HG03108 (cell line): Measurements from ENCODE around the gene STARD8.
"Not testable (repeated sequence)": the region's sequence is repeated elsewhere in the genome, so short reads cannot be mapped to it uniquely, and the experiment has no call there.

Source experiments
- ATAC-seq: cut with Tn5 transposase; IDR thresholded peaks from one replicate; pipeline ENCODE4 v1.9.1; 2021; ENCODE audit warnings: moderate library complexity; ENCODE audit not compliant: unreplicated experiment

STARD8 gene, protein sequence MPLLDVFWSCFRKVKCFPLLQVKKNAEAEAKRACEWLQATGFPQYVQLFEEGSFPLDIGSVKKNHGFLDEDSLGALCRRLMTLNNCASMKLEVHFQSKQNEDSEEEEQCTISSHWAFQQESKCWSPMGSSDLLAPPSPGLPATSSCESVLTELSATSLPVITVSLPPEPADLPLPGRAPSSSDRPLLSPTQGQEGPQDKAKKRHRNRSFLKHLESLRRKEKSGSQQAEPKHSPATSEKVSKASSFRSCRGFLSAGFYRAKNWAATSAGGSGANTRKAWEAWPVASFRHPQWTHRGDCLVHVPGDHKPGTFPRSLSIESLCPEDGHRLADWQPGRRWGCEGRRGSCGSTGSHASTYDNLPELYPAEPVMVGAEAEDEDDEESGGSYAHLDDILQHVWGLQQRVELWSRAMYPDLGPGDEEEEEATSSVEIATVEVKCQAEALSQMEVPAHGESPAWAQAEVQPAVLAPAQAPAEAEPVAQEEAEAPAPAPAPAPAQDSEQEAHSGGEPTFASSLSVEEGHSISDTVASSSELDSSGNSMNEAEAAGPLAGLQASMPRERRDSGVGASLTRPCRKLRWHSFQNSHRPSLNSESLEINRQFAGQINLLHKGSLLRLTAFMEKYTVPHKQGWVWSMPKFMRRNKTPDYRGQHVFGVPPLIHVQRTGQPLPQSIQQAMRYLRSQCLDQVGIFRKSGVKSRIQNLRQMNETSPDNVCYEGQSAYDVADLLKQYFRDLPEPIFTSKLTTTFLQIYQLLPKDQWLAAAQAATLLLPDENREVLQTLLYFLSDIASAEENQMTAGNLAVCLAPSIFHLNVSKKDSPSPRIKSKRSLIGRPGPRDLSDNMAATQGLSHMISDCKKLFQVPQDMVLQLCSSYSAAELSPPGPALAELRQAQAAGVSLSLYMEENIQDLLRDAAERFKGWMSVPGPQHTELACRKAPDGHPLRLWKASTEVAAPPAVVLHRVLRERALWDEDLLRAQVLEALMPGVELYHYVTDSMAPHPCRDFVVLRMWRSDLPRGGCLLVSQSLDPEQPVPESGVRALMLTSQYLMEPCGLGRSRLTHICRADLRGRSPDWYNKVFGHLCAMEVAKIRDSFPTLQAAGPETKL

DNA sequence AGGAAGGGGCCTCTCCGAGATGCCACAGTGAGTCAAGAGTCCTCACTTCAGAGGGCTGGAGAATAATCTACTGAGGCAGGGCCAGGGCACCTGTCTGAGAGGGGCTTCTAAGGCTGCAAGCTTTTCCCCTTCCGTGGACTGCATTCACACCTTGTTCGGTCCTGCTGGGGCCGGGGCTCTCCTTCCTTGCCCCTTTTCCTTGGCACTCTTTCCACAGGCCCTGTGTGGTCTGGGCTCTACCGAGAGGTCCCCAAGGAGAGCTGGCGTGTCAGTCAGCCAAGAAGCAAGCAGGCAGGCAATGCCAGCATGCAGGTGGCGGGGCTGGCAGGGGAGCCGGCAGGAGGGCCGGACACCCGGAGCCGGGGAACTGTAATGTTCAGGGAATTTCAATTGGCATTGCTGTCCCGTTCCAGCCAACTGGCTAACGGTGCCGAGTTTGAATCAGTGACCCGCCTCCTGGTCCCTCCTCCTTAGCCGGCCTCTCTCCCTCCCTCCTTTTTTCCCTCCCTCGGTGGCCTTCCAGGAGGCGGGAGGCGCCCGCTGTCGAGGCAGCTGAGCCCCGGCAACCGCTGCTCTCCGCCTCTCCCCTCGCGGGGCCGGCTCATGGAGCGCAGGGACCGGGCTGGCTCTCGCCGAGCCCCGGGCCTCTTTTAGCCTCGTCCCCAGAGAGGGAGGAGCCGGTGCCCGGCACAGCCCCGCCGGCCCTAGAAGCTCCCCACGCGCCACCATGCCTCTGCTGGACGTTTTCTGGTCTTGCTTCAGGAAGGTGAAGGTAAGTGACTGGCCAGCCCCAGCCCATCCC lies at the start of gene STARD8:
Gene STARD8 (plus strand): TSS at position 511 of the 802 bp plus-strand sequence. CDS start 217 bp downstream, at position 728.
- no peak for ATAC-seq

DNA sequence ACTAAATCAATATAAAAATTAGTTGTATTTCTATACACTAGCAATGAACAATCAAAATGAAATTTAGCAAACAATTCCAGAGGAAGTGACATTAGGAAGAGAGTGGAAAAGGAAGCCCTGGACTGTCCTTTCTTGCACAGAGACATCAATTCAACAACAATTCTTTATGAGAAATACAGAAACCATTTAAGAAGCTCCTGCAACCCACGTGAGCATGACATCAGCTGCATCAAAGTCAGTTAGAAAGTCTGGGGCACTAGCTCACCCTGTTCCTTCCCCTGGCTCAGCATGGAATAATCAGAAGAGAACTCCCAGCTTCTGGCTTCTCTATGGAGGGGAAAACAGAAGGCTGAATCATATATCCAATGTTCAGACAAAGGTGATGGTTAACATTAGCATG lies 48.6 kb upstream of the STARD8 start:
- no peak for ATAC-seq

DNA sequence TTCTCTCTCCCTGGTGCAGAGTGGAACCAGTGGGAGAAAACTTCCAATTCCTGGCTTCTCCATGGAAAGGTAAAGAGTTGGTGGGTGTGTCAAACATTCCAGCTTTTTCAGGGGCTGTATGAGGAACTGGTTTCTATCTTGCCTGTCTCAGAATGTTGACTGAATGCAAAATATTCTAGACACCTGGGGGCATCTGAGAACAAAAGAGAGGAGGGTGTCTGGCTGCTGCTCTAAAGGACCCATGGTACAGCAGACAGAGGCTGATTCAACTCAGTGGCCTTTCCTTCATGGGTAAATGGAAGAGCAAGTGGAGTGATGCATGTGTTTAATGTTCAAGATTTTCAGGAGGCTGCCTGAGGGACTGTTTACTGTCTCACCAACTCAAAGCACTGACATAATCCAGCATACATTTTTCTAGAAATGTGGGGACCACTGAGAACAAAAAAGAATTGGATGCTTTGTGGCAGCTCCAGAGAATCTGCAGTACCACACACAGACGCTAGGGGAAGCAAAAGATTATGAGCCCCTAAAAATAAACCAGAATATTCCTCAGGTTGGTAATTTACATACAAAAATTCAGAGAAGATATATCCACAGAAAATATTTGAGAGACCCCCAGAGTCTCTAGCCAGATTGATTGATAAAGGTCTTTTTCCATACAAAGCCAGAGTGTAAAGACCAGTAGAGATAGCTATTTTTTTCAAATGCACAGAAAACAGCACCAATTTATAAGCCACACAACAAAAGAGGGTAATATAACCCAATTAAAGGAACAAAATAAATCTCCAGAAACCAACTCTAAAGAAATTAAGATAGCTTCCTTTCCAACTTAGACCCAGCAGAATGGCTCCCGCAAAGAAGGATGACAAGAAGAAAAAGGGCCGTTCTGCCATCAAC lies 48.0 kb upstream of the STARD8 start:
- ATAC-seq, result no peak

DNA sequence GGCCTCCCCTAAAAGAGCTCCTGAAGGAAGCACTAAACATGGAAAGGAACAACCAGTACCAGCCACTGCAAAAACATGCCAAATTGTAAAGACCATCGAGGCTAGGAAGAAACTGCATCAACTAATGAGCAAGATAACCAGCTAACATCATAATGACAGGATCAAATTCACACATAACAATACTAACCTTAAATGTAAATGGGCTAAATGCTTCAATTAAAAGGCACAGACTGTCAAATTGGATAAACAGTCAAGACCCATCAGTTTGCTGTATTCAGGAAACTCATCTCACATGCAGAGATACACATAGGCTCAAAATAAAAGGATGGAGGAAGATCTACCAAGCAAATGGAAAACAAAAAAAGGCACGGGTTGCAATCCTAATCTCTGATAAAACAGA lies 43.2 kb upstream of the STARD8 start:
- not testable (repeated sequence) for ATAC-seq

DNA sequence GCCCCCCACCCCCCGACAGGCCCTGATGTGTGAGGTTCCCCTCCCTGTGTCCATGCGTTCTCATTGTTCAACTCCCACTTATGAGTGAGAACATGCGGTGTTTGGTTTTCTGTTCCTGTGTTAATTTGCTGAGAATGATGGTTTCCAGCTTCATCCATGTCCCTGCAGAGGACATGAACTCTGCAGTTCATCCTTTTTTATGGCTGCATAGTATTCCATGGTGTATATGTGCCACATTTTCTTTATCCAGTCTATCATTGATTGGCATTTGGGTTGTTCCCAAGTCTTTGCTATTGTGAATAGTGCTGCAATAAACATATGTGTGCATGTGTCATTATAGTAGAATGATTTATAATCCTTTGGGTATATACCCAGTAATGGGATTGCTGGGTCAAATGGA lies 32.7 kb upstream of the STARD8 start:
- not testable (repeated sequence) for ATAC-seq

DNA sequence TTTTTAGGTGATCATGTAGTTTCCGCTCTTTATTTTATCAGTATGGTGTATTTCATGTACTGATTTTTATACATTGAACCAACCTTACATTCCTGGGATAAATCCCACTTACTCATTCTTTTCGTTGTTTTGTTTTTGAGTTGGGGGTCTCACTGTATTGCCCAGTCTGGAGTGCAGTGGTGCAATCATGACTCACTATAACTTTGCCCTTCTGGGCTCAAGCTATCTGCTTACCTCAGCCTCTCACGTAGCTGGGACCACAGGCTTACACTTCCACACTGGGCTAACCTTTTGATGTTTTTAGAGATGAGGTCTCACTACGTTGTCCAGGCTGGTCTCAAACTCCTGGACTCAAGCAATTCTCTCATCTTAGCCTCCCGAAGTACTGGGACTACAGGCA lies 19.5 kb upstream of the STARD8 start:
- ATAC-seq, result no peak

DNA sequence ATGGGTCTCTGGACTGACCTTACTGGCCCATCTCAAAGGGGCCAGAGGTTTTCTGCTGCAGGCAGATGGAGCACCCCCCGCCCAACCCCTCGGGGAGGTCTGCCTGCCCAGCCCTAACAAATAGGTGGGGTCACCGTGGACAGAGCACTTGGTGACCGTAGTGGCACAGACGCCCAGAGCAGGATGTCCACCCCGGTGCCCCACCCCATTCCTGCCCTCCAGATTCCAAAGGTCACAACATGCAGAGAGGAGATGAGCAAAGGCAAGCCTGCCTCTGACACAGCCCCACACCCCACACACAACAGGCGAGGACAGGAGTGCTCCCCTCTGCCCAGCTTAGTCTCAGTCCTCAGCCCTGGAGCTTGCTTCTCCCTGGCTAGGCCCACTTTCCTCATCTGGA lies 17.5 kb upstream of the STARD8 start:
- ATAC-seq, result not testable (repeated sequence)

DNA sequence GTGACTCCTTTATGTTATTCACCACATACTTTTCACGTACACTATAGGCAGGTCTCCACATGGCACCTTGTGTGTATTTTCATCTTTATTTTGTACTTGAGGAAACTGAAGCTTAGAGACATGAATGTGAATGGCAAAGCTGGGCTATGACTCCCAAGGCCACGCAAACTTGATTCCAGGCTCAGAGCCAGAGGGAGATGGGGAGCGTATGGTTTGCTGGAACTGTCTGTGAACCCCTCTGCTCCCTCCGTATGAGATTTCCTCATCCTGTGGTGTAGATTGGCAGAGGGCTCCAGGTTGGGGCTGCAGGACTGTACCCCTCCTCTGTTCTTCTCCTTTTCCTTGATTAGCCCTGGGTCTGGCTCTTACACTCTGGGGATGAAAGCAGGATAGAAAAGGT lies 16.1 kb upstream of the STARD8 start:
- no peak for ATAC-seq

DNA sequence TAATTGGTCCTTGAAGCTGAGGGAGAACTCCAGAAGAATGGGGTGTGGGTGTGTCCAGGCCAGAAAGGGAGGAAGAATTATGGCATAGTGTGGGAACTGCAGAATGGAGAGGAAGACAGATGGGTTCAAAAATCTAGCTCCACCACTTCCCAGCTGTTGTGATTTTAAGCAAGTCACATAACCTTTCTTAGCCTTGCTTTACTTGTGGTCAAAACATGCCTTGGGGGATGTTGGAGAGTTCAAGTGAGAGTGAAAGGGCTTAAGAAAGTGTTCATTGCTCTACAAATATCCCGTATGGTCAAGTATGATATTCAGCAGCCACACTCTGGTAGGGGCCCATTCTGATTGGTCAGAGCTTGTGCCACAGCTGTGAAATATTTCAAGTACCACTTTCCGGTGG lies 15.0 kb upstream of the STARD8 start:
- ATAC-seq, result no peak

DNA sequence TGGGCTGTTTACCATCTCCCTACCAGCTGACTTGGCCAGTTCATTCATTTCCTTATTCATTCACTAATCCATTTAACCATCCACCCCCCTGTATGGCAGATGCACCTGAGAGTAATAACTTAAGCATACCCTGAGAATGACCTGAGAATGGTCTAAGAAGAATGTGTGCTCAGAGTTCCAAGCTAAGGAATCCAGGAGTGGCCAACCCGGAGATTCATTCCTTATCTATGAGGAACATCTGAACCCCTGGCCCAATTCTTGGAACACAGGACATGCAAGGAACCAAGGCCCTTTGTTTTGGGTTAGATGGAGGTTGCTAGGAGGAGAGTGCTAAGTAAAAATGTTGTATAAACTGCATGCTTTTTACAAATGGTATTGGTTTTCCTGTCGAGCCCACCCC lies 13.5 kb upstream of the STARD8 start:
- ATAC-seq, result no peak

DNA sequence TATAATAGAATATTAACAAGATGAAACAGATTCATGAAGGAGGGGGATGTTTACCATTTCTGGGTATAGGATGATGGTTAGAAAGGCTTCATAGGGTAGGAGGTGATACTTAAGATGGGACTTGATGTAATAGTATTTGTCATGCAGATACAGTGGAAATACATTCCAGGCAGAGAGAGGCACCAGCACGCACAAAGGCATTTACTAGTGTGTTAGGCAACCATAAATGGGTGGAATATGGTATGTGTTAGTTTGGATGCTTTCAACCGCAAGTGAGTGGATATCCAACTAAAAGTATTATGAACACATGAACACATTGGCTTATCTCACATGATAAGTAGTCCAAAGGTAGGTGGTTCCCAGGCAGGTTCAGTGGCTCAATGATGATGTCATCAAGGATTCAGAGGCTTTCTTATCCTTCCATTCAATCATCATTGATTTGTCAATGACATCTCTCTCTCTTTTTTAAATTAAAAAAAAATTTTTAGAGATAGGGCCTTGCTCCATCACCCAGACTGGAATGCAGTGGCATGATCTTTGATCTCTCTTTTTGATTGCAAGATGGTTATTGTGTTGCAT lies 12.7 kb upstream of the STARD8 start:
- ATAC-seq, result no peak

DNA sequence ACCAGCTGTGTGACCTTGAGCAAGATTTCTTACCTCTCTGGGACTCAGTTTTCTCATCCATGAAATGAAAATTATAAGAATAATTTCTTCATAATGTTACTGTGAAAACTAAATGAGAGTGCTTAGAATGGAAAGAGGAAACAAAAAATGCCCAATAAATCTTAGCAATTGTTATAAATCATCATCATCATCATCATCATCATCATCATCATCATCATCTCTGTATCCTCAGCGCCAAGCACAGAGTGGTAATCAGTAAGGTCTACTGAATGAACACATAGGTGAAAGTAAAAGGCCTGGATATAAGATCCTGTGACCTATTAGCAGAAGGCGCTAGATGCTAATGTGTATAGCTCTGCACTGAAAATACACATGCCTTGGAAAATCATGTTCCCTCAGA lies 6.8 kb upstream of the STARD8 start:
- ATAC-seq, result no peak

DNA sequence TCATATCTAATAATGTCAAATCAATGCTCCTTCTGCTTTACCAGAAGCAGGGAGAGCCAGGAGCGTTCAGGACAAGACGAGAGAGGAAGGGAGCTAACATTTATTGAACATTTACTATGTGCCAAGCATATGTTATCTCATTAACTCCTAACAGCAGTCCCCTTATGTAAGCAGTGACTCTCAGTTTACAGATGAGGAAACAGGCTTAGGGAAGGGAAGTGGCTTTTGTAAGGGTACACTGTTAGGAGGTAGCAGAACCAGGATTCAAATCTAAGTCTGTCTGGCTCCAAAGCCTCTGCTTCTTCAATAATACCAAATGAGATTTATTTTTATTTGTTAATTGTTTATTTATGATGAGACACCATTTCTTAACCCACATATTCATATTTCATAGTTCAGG lies 2.6 kb upstream of the STARD8 start:
- ATAC-seq, result no peak

DNA sequence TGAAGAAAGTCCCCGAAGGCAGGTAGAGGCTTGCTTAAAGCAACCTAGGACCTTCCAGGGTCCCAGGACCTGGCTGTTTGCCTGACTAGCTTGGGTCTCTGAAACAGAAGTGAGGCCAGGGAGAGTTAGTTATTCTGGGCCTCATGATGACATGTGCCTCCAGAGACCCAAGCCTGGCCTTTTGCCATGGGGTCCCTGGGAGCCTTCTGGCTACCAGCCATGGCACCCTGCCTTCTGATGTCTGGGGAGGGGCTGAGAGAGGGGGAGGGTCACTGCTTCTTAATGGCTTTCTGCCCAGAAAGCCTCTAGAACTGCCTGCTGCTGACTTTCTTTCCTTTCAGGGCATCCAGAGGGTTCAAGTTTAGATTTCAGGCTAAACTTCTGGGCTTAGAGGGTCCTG lies 1.0 kb upstream of the STARD8 start:
- ATAC-seq, result no peak

DNA sequence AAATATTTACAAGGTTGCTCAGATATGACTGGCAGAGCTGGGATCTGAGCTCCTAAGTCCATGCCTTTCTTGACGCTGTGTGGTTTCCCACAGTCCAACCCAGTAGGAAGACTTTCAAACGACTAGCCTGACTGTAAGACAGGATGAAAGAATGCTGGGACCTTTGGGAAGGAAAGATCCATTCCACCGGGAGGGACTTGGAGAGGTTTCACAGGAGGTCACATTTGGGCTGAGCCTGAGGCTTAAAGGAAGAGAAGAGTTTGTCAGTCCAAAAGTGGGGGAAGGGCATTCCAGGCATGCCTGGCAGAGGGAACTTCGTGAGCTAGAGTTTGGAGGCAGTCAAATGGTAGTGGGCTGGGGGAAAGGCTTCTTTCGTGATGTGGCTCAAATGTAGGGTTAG lies 1.5 kb downstream of the STARD8 start:
- no peak for ATAC-seq

DNA sequence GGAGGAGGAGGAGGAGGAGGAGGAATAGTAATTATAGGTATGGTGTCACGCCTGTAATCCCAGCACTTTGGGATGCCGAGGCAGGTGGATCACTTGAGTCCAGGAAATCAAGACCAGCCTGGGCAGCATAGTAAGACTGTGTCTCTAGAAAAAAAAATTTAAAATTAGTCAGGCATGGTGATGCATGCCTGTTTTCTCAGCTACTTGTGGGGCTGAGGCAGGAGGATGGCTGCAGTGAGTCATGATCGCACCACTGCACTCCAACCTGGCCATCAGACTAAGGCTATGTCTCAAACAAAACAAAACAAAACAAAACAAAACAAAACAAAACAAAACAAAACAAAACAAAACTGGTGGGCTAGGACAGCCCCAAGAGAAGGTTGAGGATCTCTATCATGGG lies 3.0 kb downstream of the STARD8 start:
- no peak for ATAC-seq

DNA sequence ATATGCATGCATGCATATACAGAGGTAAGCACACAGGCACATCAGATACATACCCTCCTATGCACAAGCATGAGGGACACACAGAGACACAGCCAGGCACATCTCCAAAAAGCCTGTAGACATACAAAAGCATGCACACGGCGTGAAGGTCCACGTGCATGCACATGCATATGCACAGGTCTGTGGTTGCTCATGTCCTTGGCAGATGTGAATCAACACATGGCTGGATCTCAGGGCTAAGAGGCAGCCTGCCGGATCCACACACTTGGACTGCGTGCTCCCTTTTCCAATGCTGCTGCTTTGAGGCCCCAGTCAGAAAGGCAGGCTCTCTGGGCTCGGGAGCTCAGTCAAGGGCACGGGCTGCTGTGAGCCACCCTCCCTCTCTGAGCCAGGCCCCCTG lies 3.6 kb downstream of the STARD8 start:
- ATAC-seq, result no peak

DNA sequence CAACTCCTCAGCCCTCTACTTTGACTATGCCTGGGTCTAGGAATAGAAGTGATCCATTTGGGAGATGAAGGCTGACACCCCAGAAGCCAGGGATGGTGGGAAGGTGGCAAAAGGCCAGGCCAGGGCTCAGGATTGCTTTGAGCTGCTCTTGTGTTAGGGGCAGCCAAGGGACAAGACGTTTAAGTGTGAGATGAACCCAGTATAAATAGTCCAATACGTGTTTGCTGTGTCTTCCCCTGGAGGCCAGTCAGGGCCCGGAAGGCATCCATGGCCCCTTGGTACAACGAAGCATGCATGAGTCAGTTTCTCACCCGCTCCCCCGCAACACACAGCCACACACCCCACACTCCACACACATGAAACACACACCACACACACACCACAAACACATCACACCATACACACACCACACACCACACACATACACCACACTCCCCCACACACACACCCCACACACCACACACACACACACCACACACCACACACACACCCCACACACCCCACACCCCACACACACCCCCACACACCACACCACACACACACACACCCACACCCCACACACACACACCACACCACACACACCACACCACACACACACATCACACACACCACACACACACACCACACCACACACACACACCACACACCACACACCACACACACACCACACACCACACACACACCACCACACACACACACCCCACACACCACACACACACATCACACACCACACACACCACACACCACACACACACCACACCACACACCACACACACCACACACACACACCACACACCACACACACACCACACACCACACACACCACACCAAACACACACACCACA lies 5.1 kb downstream of the STARD8 start:
- ATAC-seq, result no peak

DNA sequence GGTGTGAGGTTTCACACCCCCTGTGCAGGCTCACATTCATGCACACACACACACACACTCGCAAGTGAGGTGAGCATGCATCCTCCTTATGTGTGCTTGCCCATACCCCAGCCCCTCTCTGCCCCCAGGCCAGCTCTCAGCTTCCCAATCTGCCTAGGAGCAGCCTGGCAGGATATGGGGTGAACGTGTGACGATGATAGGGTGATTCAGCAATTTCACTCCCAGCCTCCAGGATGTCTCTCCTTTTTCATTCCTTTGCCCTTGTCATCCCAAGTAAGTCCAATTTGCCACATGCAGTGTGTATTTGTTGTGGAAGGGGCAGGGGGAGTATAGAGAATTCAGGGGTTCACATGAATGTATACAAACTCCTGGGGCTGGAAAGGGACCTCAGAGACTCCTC lies 7.2 kb downstream of the STARD8 start:
- no peak for ATAC-seq
